DOHH2 (cell line): Measurements from ENCODE around the gene DOLK.

ENCODE experiments used
- H3F3A ChIP-seq: fragments of 200-600 bp; sonication (generic), shearing (Covaris generic); 2 replicates; pipeline ENCODE4 v1.6.0; 2016; ENCODE audit warnings: antibody characterized with exemption, mild to moderate bottlenecking; ENCODE audit not compliant: control insufficient read depth, insufficient read depth
- H3K27ac ChIP-seq: fragments of 200-600 bp; sonication (generic); 2 replicates; pipeline ENCODE4 v1.5.1; 2014; ENCODE audit warnings: low read depth, mild to moderate bottlenecking, low read length, moderate library complexity
- H3K27me3 ChIP-seq: fragments of 200-600 bp; sonication (generic); 2 replicates; pipeline ENCODE4 v1.6.1; 2014; ENCODE audit warnings: mild to moderate bottlenecking, low read length, mixed read lengths; ENCODE audit not compliant: control insufficient read depth
- H3K36me3 ChIP-seq: fragments of 200-600 bp; sonication (generic); 2 replicates; pipeline ENCODE4 v1.6.1; 2014; ENCODE audit warnings: mild to moderate bottlenecking, low read length, moderate library complexity, mixed read lengths; ENCODE audit not compliant: control insufficient read depth
- H3K4me1 ChIP-seq: fragments of 200-600 bp; sonication (generic); 2 replicates; pipeline ENCODE4 v1.6.1; 2014; ENCODE audit warnings: mild to moderate bottlenecking, low read length, mixed read lengths; ENCODE audit not compliant: control insufficient read depth
- H3K4me2 ChIP-seq: fragments of 200-600 bp; sonication (generic); 2 replicates; pipeline ENCODE4 v1.6.0; 2014; ENCODE audit warnings: mild to moderate bottlenecking, low read length, moderate library complexity
- H3K4me3 ChIP-seq: fragments of 200-600 bp; sonication (generic); 2 replicates; pipeline ENCODE4 v1.5.1; 2014; ENCODE audit warnings: mild to moderate bottlenecking, low read length, mixed read lengths
- H3K79me2 ChIP-seq: fragments of 200-600 bp; sonication (generic); 2 replicates; pipeline ENCODE4 v1.6.1; 2014; ENCODE audit warnings: mild to moderate bottlenecking, low read length, mixed read lengths; ENCODE audit not compliant: control insufficient read depth
- H3K9me2 ChIP-seq: fragments of 200-600 bp; sonication (generic); replicated peaks from 2 replicates; pipeline ENCODE4 v1.6.1; 2014; ENCODE audit warnings: mild to moderate bottlenecking, low read length, mixed read lengths; ENCODE audit not compliant: control insufficient read depth
- H3K9me3 ChIP-seq: fragments of 200-600 bp; sonication (generic); 2 replicates; pipeline ENCODE4 v1.6.1; 2014; ENCODE audit warnings: antibody characterized with exemption, low read length, mixed read lengths; ENCODE audit not compliant: control insufficient read depth, insufficient read depth
- H4K20me1 ChIP-seq: fragments of 200-600 bp; sonication (generic); 2 replicates; pipeline ENCODE4 v1.6.0; 2014; ENCODE audit warnings: low read depth, mild to moderate bottlenecking, antibody characterized with exemption, low read length, moderate library complexity; ENCODE audit not compliant: control insufficient read depth, insufficient read depth
- CTCF ChIP-seq: fragments of 200-600 bp; sonication (generic); IDR thresholded peaks from one replicate; pipeline ENCODE4 v1.5.1; 2014; ENCODE audit warnings: antibody characterized with exemption, mild to moderate bottlenecking, low read depth, low read length; ENCODE audit not compliant: poor library complexity, severe bottlenecking
- EZH2phosphoT487 ChIP-seq: fragments of 200-600 bp; sonication (generic); IDR thresholded peaks from 2 replicates; pipeline ENCODE4 v1.6.1; 2017; ENCODE audit warnings: borderline replicate concordance, mild to moderate bottlenecking, antibody characterized with exemption, low read length, moderate library complexity, mixed read lengths

DOLK gene

GRCh38 chr9:128921881-128922763 lies 25.3 kb downstream of the DOLK start:
- Histone ChIP-seq H3K79me2 (peaks cover 6% of the 10 kb centered on the region; the same call in 1 of the 2 replicates), H3K9me3 (no peaks in the 10 kb centered on the region), H3K4me1 (peaks cover 17% of the 10 kb centered on the region), H3K36me3 (peaks cover 15% of the 10 kb centered on the region), H3K27me3 (no peaks in the 10 kb centered on the region), H3K9me2 (no peaks in the 10 kb centered on the region), H3K4me2 (peak overlapping the region; percentile 91), H3K27ac (peak overlapping the region; percentile 94), H4K20me1 (no peaks in the 10 kb centered on the region), H3K4me3 (peak overlapping the region; percentile 77), H3F3A (peaks cover 4% of the 10 kb centered on the region; the same call in 1 of the 2 replicates)
- no peak for TF ChIP-seq EZH2phosphoT487
- TF ChIP-seq CTCF: no peak

GRCh38 chr9:128920381-128921058 lies 26.9 kb downstream of the DOLK start, which contains the start of gene PHYHD1:
Gene PHYHD1, plus strand, starts transcription at chr9:128920982. Its CDS starts 1,342 bp downstream, at chr9:128922324.
- H3K9me3 ChIP-seq: no peaks in the 10 kb centered on the region
- no peaks in the 10 kb centered on the region for H4K20me1 ChIP-seq
- H3K27me3 ChIP-seq: no peaks in the 10 kb centered on the region
- no peak for TF ChIP-seq EZH2phosphoT487
- no peak for TF ChIP-seq CTCF
- H3K4me1 ChIP-seq: peaks cover 17% of the 10 kb centered on the region
- peak within 1 kb of the TSS; percentile 91 for H3K4me2 ChIP-seq
- H3K4me3 ChIP-seq: peak within 1 kb of the TSS; percentile 77
- peaks cover 5% of the 10 kb centered on the region; the same call in 1 of the 2 replicates for H3F3A ChIP-seq
- H3K79me2 ChIP-seq: peaks cover 6% of the 10 kb centered on the region; the same call in 1 of the 2 replicates
- H3K36me3 ChIP-seq: peaks cover 20% of the 10 kb centered on the region
- no peaks in the 10 kb centered on the region for H3K9me2 ChIP-seq
- peak within 1 kb of the TSS; percentile 94 for H3K27ac ChIP-seq

DNA sequence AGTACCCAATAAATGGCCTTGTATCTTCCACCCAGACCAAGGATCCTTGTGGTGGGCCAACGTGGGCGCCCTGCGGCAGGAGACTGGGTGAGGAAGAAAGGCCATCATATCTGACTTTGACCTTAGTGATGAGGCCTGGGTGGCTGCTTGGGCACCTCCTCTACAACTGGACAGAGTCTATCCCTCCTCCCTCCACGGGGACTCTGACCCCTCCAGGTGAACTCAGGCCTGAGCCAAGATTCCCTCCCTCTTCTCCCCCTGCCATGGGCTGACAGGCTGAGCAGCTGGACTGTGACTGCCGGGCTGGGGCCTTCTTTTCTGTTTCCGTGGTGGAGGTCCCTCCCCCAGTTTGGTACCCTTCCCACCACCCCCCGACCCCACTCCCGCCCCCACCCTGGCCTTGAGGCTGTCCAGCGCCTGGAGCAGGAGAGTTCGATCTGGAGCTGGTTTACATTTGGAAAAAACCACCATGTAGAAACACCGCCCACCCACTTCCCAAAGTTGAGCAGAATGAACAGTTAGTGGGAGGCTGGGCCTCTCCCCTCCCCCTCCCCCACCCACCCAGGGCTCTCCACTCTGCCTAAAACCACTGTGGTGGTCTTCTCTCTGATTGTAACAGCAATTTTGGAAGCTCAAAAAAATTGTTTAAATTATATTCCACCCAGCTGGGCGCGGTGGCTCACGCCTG lies 27.9 kb downstream of the DOLK start:
- Histone ChIP-seq H3K4me2 (no peak overlapping the region), H3F3A (peaks cover 5% of the 10 kb centered on the region; the same call in 1 of the 2 replicates), H3K9me2 (no peaks in the 10 kb centered on the region), H3K4me1 (peaks cover 17% of the 10 kb centered on the region), H4K20me1 (no peaks in the 10 kb centered on the region), H3K9me3 (no peaks in the 10 kb centered on the region), H3K79me2 (peaks cover 6% of the 10 kb centered on the region; the same call in 1 of the 2 replicates), H3K4me3 (no peak overlapping the region), H3K27ac (no peak overlapping the region), H3K36me3 (peaks cover 20% of the 10 kb centered on the region), H3K27me3 (no peaks in the 10 kb centered on the region)
- no peak for TF ChIP-seq CTCF
- TF ChIP-seq EZH2phosphoT487: no peak
